PC-9 (cell line): ENCODE data around the gene CEP135. TPM values are rescaled to one million over a fixed set of nuclear protein-coding genes. Genes with fewer than 3 reads are reported as not detected.
A peak's percentile ranks its signal among the peaks of the same experiment; 100 is the strongest.

Source experiments
- Bru-seq: library from RNA; stranded (reverse); fragments of 400-500 nt; gene quantifications from one replicate; lab custom pipeline; 2021; lab: Mats Ljungman, UMichigan
- BruChase-seq, 2 experiments: library from RNA; stranded (reverse); fragments of 400-500 nt; gene quantifications; one replicate each; lab custom pipeline; 2021; lab: Mats Ljungman, UMichigan
- BruUV-seq: library from RNA; stranded (reverse); fragments of 400-500 nt; replicated peaks from 2 replicates; lab custom pipeline; 2021; lab: Mats Ljungman, UMichigan
- CTCF ChIA-PET: fragments of 300-600 bp; sonication (Branson Sonifier 250); formaldehyde crosslinking; loops from one replicate; lab custom pipeline; 2022; ENCODE audit warnings: antibody characterized with exemption; lab: Charles Lee
- POLR2A ChIA-PET: fragments of 300-600 bp; sonication (Branson Sonifier 250); formaldehyde crosslinking; loops from one replicate; lab custom pipeline; 2022; ENCODE audit warnings: antibody characterized with exemption; ENCODE audit not compliant: unreplicated experiment; lab: Charles Lee
- DNase-seq, 2 experiments: peaks; one replicate each; pipeline versions ENCODE4 v3.0.0 to v3.0.0-alpha.2; 2015 to 2022; ENCODE audit warnings: mixed read lengths in 1 of 2
- H2AFZ ChIP-seq: fragments of 200-600 bp; sonication (generic); 2 replicates; pipeline ENCODE4 v1.8.1; 2017; ENCODE audit warnings: antibody characterized with exemption
- H3F3A ChIP-seq: fragments of 200-600 bp; sonication (generic); 2 replicates; pipeline ENCODE4 v1.8.1; 2017; ENCODE audit warnings: antibody characterized with exemption, mild to moderate bottlenecking, low read depth; ENCODE audit not compliant: insufficient read depth
- H3K27ac ChIP-seq: fragments of 200-600 bp; sonication (generic); 2 replicates; pipeline ENCODE4 v1.6.1; 2016; ENCODE audit warnings: mixed run types
- H3K27me3 ChIP-seq: fragments of 200-600 bp; sonication (generic); 2 replicates; pipeline ENCODE4 v1.6.1; 2016; ENCODE audit warnings: low read depth, mixed run types; ENCODE audit not compliant: insufficient read depth
- H3K36me3 ChIP-seq: fragments of 200-600 bp; sonication (generic); 2 replicates; pipeline ENCODE4 v1.6.1; 2016; ENCODE audit warnings: low read depth, mixed run types
- H3K4me1 ChIP-seq: fragments of 200-600 bp; sonication (generic); replicated peaks from 2 replicates; pipeline ENCODE4 v1.6.1; 2016; ENCODE audit warnings: mixed run types; ENCODE audit not compliant: insufficient read depth
- H3K4me2 ChIP-seq: fragments of 200-600 bp; sonication (generic); 2 replicates; pipeline ENCODE4 v1.6.1; 2017; ENCODE audit warnings: mixed run types
- H3K4me3 ChIP-seq: fragments of 200-600 bp; sonication (generic); 2 replicates; pipeline ENCODE4 v1.6.1; 2016; ENCODE audit warnings: mixed run types
- H3K79me2 ChIP-seq: fragments of 200-600 bp; sonication (generic); 2 replicates; pipeline ENCODE4 v1.6.1; 2017; ENCODE audit warnings: low read depth, mixed run types
- H3K9me2 ChIP-seq: fragments of 200-600 bp; sonication (generic); 2 replicates; pipeline ENCODE4 v1.8.1; 2017; ENCODE audit warnings: mild to moderate bottlenecking; ENCODE audit not compliant: insufficient read depth
- H3K9me3 ChIP-seq: fragments of 200-600 bp; sonication (generic); 2 replicates; pipeline ENCODE4 v1.8.1; 2016; ENCODE audit warnings: low read depth; ENCODE audit not compliant: insufficient read depth
- H4K20me1 ChIP-seq: fragments of 200-600 bp; sonication (generic); 2 replicates; pipeline ENCODE4 v1.8.1; 2017; ENCODE audit not compliant: insufficient read depth
- EZH2 ChIP-seq: fragments of 200-600 bp; sonication (generic); IDR thresholded peaks from 2 replicates; pipeline ENCODE4 v1.8.0; 2017; ENCODE audit warnings: antibody characterized with exemption, low read depth
- intact Hi-C: fragments of 100-400 bp; cut with micrococcal nuclease; formaldehyde crosslinking; loops from one replicate; pipeline ENCODE4 v1.10.0; 2022; ENCODE audit not compliant: unreplicated experiment
- long read RNA-seq: library from polyadenylated mRNA; stranded (forward); transcript quantifications from one replicate; pipeline ENCODE4 v2.0.0, GENCODE V29; 2022
- total RNA-seq: library from RNA; stranded (reverse); gene quantifications from 2 replicates; pipeline ENCODE4 v1.2.3, GENCODE V29; 2021
- TF ChIP-seq, protein P1 (sequence below): fragments of 200-600 bp; sonication (generic); conservative IDR thresholded peaks from 2 replicates; pipeline ENCODE4 v1.6.1; 2017; ENCODE audit warnings: mixed run types, antibody characterized with exemption, mild to moderate bottlenecking, moderate library complexity

CEP135 gene
- total RNA-seq (7.3 and 8.8 TPM in 2 replicates), Bru-seq, nascent RNA (percentile 67 among the genes with signal in this experiment), BruChase-seq, experiment 1, labeled RNA remaining after a 2-hour chase (percentile 64 among the genes with signal in this experiment), BruChase-seq, experiment 2, labeled RNA remaining after a 6-hour chase (percentile 68 among the genes with signal in this experiment)
- long read RNA-seq, full-length matches to known transcripts: 4 of 12 reads
- long read RNA-seq, partial matches to known transcripts: 2 of 12 reads
- long read RNA-seq, other reads (novel, unspliced or antisense): 6 of 12 reads

DNA sequence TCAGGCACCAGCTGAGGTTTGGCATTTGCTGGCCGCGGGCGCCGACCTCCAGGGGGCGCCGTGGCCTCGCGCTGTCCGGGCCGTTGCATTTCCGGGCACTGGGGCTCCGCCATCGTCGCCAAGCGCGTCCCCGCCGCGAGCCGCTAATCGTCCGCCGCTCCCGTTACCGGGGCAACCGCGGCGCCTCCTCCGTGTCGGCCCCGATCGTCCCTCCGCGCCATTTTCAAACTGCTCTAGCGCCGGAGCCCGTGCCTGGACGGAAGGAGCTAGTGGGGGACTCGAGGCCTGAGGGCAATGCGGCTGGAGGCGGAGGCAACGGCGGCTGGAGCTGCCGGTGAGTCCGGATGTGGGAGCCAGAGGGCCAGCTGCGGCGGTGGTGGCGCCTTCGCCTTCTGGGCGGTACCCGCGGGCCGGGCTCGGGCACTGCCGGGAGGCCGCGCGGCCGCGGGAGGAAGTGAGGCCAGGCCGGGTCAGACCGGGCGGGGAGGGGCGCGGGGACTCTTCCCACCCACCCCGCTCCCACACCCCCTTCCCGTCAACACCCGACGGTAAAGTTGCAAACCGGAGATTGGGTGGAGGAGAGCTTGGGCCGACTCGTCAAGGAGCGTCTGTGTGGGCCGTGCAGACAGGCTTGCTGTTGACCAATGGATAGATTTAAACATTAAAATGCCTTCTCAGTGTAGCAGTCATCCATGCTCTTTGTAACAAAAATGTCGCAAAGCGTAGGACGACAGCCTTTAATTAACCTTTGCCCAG lies at the start of gene CEP135:
TSS of gene CEP135 (plus strand) at position 220 of the 756 bp plus-strand sequence. CDS start 3,186 bp downstream, outside the sequence.
- intact Hi-C loops: loop anchor here (1.0 kb wide), 2 partner anchors 56 to 352 kb away; no protein-coding TSS in a partner anchor
- Histone ChIP-seq H3F3A (peaks cover 17% of the 10 kb centered on the region), H4K20me1 (no peaks in the 10 kb centered on the region), H3K9me3 (no peaks in the 10 kb centered on the region), H3K36me3 (no peaks in the 10 kb centered on the region), H3K27me3 (no peaks in the 10 kb centered on the region), H3K27ac (peak within 1 kb of the TSS; percentile 94), H3K79me2 (peaks cover 20% of the 10 kb centered on the region), H3K4me1 (peaks cover 21% of the 10 kb centered on the region), H3K4me2 (peak within 1 kb of the TSS; percentile 90), H2AFZ (peak within 1 kb of the TSS; percentile 76), H3K9me2 (no peaks in the 10 kb centered on the region), H3K4me3 (peak within 1 kb of the TSS; percentile 77)
- ChIA-PET POLR2A (interaction anchor here (0.6 kb wide), 3 partner anchors 34 to 970 kb away, joined by 4 to 8 read pairs (median 5); no protein-coding TSS in a partner anchor), CTCF (interaction anchor here (0.6 to 0.7 kb wide), 2 partner anchors 80 to 221 kb away, joined by 5 to 6 read pairs; no protein-coding TSS in a partner anchor)
- TF ChIP-seq EZH2: no peak
- TF ChIP-seq, protein P1, sequence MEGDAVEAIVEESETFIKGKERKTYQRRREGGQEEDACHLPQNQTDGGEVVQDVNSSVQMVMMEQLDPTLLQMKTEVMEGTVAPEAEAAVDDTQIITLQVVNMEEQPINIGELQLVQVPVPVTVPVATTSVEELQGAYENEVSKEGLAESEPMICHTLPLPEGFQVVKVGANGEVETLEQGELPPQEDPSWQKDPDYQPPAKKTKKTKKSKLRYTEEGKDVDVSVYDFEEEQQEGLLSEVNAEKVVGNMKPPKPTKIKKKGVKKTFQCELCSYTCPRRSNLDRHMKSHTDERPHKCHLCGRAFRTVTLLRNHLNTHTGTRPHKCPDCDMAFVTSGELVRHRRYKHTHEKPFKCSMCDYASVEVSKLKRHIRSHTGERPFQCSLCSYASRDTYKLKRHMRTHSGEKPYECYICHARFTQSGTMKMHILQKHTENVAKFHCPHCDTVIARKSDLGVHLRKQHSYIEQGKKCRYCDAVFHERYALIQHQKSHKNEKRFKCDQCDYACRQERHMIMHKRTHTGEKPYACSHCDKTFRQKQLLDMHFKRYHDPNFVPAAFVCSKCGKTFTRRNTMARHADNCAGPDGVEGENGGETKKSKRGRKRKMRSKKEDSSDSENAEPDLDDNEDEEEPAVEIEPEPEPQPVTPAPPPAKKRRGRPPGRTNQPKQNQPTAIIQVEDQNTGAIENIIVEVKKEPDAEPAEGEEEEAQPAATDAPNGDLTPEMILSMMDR: peak; percentile 76
- BruUV-seq: no TSS peak
- DNase-seq: peak; percentile 73 to 88

- no TSS peak for BruUV-seq
- Histone ChIP-seq H3K4me1 (peaks cover 15% of the 10 kb centered on the region; the same call in 1 of the 2 replicates), H3K4me3 (no peak overlapping the region), H2AFZ (no peak overlapping the region), H3K9me2 (no peaks in the 10 kb centered on the region), H3K27ac (no peak overlapping the region), H3F3A (no peaks in the 10 kb centered on the region), H3K36me3 (no peaks in the 10 kb centered on the region), H3K79me2 (no peaks in the 10 kb centered on the region), H4K20me1 (no peaks in the 10 kb centered on the region), H3K9me3 (no peaks in the 10 kb centered on the region), H3K4me2 (no peak overlapping the region), H3K27me3 (no peaks in the 10 kb centered on the region)
- no peak for DNase-seq
- POLR2A ChIA-PET: no interaction called here
- intact Hi-C loops: no loop called here
- TF ChIP-seq, protein P1: no peak
- TF ChIP-seq EZH2: no peak
- CTCF ChIA-PET: no interaction called here
Measured at GRCh38 chr4:55902677-55903076, 46.1 kb upstream of the CEP135 start.

- H3K27ac ChIP-seq: no peak overlapping the region
- no peaks in the 10 kb centered on the region for H3K27me3 ChIP-seq
- H2AFZ ChIP-seq: no peak overlapping the region
- TF ChIP-seq, protein P1: no peak
- TF ChIP-seq EZH2: no peak
- no peaks in the 10 kb centered on the region for H3F3A ChIP-seq
- no peak overlapping the region for H3K4me2 ChIP-seq
- no peaks in the 10 kb centered on the region for H4K20me1 ChIP-seq
- H3K36me3 ChIP-seq: no peaks in the 10 kb centered on the region
- no peak overlapping the region for H3K4me3 ChIP-seq
- no peaks in the 10 kb centered on the region for H3K9me2 ChIP-seq
- ChIA-PET CTCF (no interaction called here), POLR2A (no interaction called here)
- intact Hi-C loops: no loop called here
- no peak for DNase-seq
- no peaks in the 10 kb centered on the region for H3K79me2 ChIP-seq
- BruUV-seq: no TSS peak
- peaks cover 15% of the 10 kb centered on the region; the same call in 1 of the 2 replicates for H3K4me1 ChIP-seq
- H3K9me3 ChIP-seq: no peaks in the 10 kb centered on the region
Measured at GRCh38 chr4:55903577-55903976, 45.2 kb upstream of the CEP135 start.
